Muscle of arm (tissue), 12 donors: Measurements from ENCODE around the gene AADAC. TPM values are rescaled to one million over a fixed set of nuclear protein-coding genes. Genes with fewer than 3 reads are reported as not detected.
"Not testable (repeated sequence)": the region's sequence is repeated elsewhere in the genome, so short reads cannot be mapped to it uniquely, and the experiment has no call there.

Source experiments
- DNase-seq: peaks from one replicate; pipeline ENCODE4 v3.0.0-alpha.2; 2013
- polyA plus RNA-seq, 12 donors: library from polyadenylated mRNA; unstranded; fragments of 120-200 nt; gene quantifications; one replicate each; pipeline ENCODE4 v1.2.1, GENCODE V29; 2013; ENCODE audit not compliant: insufficient read length in 12 of 12

Gene AADAC
- polyA plus RNA-seq, 12 donors = 0.16 to 8.9 (median 1.1) TPM; not detected in 5

- no peak for DNase-seq
These were observed 42.2 kb downstream of the AADAC start for GRCh38 chr3:151856118-151856517.

GRCh38 chr3:151856641-151857040 lies 42.7 kb downstream of the AADAC start:
- DNase-seq = no peak

DNA sequence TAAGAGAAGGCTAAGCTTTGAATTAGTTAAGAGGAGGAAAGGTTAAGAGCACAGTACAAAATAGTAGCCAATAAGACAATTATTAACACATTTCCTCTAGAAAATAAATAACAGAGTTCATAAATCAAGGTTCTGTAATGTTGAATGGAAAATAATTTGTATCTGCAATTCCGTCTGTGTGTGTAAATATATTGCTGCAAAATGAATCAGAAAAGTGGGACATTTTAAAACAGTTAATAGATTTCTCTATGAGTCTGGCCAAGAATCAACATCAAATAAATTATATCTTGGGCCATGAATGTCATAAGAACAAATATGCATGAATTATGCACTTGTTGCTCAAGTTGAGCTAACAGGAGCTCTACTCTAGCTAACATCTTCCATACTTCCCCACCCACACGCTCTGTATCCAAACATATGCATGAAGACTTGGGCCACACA lies 45.3 kb downstream of the AADAC start:
- DNase-seq = no peak

DNA sequence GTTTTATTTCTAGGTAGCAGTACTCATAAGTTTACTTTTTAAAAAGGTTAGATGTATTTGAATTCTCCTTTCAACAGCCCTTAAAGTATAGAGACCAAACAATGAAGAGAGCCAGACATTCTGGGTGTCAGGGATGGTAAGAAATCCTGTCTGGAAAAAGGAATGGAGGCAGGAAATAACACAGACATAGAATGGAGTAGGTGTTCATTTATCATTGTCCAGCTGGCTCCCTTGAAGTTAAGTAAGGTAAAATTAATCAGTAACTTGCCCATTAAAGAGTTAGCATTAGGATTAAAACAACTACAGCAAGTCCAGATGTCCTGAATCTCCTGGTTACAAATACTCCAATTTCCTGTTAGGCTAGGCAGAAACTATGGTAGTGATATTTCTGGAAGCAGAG lies 46.0 kb downstream of the AADAC start:
- DNase-seq = no peak

- no peak for DNase-seq
These were observed 49.7 kb downstream of the AADAC start for GRCh38 chr3:151863611-151864010.

DNA sequence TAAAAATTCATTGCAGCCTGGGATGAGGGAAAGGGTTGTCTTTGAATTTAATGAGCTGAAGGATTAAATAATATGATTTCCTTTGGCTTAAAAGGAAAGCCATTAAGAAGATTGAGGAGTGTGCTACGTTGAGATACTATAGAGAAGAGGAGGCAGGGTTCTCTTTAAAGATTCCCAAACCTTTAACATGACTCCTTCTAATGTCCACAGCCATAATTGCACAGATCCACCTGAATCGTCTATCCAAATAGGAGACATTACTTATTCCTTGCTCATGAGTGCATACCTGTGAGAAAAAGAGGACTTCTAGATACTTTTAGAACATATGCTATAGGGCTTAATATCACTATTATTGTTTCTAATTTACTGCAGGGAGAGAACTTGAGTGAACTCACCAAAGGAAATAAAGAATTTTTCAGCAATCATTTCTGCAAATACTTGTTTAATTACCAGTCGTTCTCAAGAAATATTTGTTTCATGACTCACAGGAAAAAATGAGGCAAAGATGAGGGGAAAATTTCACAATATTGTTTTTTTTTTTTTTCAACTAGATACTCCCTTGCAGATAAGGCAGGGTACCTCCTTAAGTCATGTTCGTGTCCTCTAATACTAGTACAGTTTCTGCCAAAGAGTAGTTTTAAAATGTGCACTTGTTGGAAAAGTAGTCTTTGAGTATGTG lies 50.6 kb downstream of the AADAC start:
- no peak for DNase-seq

- no peak for DNase-seq
These were observed 52.9 kb downstream of the AADAC start for GRCh38 chr3:151866711-151867410.

DNA sequence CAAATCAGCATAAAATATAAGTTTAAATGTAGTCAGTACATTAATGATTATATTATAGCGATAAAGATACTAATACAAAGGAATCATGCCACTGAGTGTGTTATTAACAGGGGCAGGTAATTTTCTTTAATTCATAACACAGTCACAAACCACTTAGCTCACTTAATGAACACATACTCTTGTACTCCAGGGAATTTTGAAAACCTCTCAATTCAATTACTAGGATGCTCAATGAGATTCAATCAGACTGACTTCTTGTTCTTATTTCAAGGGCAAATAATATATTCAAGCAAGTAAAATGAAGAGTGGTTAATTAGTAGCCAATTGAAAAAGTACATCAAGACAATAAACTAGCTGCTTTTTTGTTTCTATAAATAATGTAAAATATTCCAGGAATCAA lies 53.8 kb downstream of the AADAC start:
- DNase-seq = no peak

DNA sequence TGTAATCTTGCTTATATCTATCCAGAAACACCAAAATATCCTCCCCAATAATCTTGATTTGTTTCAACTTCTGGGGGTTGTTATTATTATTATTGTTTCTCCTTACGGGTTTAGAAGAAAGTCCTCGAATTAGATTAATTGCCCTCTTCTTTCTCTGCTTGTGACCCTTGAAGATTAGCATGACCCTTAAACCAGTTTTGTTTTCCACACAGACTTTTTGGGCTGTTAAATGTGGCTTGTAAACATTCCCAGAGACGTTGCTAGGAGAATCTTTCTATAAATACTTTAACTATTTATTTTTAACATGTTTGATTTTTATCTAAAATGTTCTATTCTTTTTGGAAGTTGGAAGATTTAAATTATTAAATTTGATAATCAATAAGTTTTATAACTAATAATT lies 55.3 kb downstream of the AADAC start:
- DNase-seq = no peak

- DNase-seq = no peak
These were observed 57.9 kb downstream of the AADAC start for GRCh38 chr3:151871639-151872468.

- no peak for DNase-seq
These were observed 59.5 kb downstream of the AADAC start, which contains the start of gene SUCNR1 for GRCh38 chr3:151873398-151873797. Gene SUCNR1 (plus strand): TSS chr3:151873643. CDS start chr3:151879893, 6,250 bp downstream.

DNA sequence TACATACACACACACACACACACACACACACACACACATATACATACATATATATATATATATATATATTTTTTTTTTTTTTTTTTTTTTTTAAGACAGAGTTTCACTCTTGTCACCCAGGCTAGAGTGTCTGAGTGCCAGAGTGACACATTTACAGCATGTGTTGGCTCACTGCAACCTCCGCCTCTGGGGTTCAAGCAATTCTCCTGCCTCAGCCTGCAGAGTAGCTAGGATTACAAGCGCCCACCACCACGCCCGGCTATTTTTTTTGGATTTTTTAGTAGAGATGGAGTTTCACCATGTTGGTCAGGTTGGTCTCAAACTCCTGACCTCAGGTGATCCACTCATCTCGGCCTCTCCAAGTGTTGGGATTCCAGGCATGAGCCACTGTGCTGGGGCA lies 60.2 kb downstream of the AADAC start:
- not testable (repeated sequence) for DNase-seq

GRCh38 chr3:151875759-151876158 lies 61.8 kb downstream of the AADAC start:
- no peak for DNase-seq

DNA sequence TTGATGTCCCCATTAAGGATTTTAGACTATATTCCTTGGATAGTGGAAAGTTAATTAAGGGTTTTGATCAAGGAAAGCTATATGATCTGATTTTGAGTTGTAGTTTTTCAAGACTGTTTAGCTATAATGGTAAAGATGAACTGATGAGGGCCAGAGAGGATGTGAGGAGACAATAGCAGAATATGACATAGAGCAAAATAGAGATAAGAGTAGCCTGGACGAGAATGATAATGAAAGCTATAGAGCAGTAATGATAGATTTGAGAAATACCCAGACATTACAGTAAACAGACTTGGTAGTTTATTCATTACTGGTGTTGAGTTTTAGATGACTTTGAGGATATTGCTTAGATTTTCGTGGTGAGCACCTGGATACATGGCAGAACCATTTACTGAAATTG lies 63.4 kb downstream of the AADAC start:
- DNase-seq = no peak

Other genes with a start within 250 kb of the AADAC start
- 10 to 100 TPM in 1 of 12 donors, 1 to 10 TPM in 2, not detected in 9; 3.3 to 14.0 (median 5.3) TPM for gene AADACL2, start 80.2 kb upstream of the AADAC start, polyA plus RNA-seq
- under 1 TPM in 9 of 12 donors, not detected in 3; 0.05 to 0.36 (median 0.08) TPM for gene SUCNR1, start 59.5 kb downstream of the AADAC start, polyA plus RNA-seq